Activated CD4-positive, alpha-beta T cell treated with anti-CD3 and anti-CD28 coated beads, Interleukin-2, Interleukin-4, amounts not matched to agents 100 ng/mL and 50 ng/mL, durations not matched to agents 16 hours and 8 hours (primary cell): ENCODE measurements around the gene CDX2.

ENCODE experiments used
- DNase-seq: peaks from one replicate; pipeline ENCODE4 v3.0.0-alpha.2; 2020; ENCODE audit warnings: low spot score

CDX2 gene

DNA sequence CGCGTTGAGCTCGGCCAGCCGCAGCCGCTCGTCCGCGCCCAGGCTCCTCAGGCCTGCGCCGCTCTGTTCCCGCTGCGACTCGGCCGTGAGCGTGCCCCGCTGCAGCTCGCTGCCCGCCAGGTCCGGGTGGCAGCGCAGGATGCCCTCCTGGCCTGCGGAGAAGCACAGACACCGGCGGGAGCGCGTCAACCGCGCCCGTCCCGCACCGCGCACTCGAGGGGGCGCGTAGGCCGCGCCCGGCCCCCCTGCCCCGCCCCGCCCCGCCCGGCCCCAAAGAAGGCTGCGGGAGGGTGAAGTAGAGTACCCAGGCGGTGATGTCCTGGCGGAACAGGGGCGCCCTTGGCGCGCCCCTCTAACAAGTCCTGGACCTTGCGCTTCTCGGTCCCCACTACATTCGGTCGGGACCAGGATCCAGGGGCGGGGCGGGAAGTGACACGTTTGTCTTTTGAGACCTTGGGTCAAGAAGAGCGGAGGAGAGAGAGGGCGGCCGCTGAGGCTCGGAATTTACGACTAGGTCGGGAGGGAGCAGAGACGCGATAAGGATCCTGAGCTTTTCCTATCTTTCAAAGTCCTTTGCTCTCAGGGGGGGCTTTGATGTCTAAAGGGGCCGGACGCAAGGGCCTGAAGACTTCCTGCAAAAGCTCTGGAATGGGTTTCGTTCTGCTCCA lies 9.3 kb upstream of the CDX2 start:
- DNase-seq, result no peak

- no peak for DNase-seq
Observed at GRCh38 chr13:27977476-27978300, 8.6 kb upstream of the CDX2 start.

- no peak for DNase-seq
Observed at GRCh38 chr13:27976362-27977091, 7.4 kb upstream of the CDX2 start.

GRCh38 chr13:27975564-27976361 lies 6.6 kb upstream of the CDX2 start:
- no peak for DNase-seq

GRCh38 chr13:27973961-27974662 lies 5.0 kb upstream of the CDX2 start:
- DNase-seq, result no peak

- no peak for DNase-seq
Observed at GRCh38 chr13:27973291-27973690, 4.2 kb upstream of the CDX2 start.

- DNase-seq, result no peak
Observed at GRCh38 chr13:27972478-27972820, 3.3 kb upstream of the CDX2 start.

DNA sequence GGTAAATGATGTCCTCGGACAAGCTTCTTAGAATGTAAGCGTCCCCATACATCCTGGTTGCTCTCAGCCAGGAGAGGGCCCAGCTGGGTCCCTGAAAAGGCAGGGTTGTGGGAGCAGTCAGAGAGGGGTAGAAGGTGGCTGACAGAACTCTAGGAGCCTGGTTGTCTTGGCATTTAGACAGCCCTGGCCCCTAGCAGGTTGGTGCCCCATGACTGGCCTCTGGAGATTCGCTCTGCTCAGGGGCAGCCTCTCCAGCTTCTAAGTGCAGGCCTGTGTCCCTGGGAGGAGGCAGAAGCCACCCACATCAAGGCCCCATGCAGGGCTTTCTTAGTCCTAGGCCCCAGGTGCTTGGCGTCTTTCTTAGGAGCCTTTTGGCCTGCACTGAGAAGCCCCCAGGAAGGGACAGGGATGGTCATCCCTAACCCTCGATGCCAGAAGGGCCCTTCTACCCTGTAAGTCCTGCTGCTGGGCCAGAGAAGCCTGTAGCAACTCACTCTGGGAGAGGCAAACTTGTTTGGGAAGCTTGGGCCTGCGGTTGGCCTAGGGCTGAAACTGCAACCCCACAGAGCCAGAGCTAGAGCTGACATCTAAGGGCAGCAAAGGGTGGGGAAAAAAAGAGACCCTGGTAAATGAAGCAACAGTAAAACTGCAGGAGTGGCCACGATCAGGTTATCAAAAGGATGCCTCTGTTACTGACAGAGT lies 2.8 kb upstream of the CDX2 start:
- no peak for DNase-seq

GRCh38 chr13:27971236-27971645 lies 2.1 kb upstream of the CDX2 start:
- no peak for DNase-seq

DNA sequence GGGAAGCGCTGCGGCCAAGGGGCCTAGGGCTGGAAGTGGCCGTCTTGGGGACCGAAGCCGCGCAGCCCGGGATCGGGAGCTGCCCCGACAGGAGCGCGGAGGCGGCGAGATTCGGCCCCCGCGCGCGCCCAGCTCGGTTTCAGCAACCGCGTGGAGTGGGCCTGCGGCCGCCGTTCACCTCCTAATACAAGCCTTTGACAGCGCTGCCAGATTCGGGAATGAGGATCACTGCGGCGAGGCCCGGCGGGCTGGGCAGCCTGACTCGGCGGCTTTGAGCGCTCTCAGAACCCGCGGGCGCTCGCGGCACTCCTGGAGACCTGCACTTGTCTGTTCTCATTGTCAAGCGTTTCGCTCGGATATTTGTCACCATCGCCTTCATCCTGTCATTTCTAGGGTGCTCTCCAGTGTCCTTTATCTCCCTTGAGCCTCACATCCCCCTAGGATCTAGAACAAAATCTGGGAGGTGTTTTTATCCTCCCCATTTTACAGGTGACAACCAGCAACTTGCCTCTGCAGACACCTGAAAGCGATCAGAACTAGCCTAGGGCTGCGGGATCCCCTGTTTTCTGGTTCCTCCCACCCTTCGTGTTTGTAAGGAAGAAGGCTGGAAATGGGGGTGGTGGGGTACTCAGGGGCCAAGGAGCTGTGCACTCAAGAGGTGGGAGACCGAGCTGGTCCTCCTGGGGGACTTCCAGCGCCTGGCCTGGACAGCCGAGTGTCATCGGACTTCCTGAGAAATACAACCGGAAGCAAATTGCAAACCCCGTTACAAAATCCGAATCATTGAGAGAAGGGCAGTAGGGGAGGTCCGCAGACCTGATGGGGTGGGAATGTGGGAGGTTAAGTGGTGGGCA lies 1.5 kb upstream of the CDX2 start:
- no peak for DNase-seq

GRCh38 chr13:27969866-27970229 lies 733 bp upstream of the CDX2 start:
- DNase-seq, result no peak

- no peak for DNase-seq
Observed at GRCh38 chr13:27968316-27969081, 616 bp downstream of the CDX2 start.

DNA sequence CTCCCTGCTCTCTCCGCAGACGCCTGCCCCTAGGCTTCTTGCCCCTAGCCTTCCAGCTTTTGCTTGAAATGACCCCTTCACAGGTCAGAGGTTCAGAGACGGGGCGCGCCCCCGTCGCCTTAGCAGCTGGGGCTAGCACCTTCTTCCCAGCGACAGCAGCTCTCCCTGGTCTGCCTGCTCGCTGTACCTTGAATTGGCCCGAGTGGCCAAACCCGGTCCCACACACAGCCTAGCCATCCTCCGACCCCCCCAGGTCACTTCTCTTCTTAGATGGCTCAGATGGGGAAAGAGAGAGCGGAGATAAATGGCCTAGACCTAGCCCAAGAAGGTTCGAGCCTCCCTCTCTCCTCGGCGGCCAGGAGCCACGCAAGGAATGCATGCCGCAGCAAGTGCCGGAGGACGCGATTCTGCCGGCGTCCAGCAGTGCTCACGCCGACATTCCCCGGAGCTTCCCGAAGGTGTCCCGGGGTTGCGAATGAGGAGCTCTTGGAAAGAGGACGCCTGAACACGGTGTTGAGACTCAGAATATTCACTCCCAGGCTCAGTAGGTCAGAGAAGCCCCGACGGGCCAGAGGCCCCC lies 1.3 kb downstream of the CDX2 start:
- DNase-seq, result no peak

- DNase-seq, result no peak
Observed at GRCh38 chr13:27967203-27967735, 1.8 kb downstream of the CDX2 start.

DNA sequence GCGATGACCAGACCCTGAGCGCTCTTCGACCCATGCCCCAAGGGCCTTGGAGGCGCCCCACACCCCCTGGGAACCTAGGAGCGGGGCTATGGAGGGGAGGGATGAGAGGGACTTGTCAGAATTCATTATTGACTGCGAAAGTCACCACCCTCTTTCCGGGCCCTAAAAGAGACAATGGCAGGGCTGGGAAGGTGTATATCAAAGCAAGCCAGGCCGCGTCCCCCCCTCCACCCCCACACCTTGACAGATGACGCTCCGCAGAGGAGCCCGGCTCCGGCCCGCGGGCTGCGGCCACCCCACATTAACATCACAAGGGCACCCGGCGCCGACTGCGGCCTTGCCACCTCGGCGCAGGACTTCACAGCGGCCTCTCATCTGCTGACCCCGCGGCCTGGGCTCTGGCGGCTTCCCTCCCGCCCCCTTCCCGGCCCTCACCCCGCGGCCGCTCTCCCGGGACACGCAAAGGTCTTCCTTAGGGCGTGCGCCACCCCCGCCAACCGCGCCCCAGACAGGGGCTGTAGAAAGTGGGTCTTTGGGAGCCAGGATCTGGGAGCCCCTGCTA lies 2.4 kb downstream of the CDX2 start:
- DNase-seq, result no peak

DNA sequence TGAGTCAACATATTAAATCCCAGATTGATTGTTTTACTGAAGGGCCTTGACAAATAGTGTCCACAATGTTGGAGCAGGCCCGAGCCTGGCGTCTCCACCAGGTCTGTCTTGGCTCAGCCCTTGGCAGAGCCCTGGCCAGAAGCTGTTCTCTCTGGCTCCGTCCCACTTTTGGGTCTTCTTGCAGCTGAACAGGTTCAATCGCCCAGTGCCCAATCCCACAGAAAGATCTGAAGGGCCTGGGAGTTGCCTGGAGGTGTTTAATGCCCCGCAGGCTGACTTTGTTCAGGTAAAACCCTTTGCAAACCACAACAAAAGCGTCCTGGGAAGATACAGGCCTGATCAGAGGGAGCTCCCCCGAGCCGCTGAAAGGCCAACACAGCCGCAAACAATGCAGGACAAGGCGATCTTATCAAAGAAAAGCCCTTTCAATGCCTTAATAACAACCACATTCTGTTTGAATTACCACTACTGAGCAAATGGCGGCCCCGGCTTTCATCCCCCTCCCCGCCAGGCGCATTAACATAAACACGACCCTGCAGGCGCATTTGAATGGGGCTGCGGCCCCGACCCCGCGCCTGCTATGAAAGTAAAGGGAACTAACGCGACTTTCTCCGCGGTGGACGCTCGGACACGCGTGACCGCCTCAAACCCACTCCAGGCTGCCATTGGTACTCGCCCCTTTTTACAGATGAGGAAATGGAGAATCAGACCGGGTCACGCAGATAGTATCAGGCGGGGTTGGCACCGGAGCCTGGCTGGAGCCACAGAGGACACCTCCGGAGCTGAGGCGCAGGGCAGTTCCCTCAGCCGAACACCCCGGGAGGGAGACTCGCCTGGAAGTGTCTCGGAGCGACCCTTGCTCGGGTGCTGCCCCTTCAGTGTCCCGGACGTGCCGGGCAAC lies 3.1 kb downstream of the CDX2 start:
- no peak for DNase-seq

GRCh38 chr13:27965343-27965739 lies 3.8 kb downstream of the CDX2 start:
- no peak for DNase-seq
